ENCODE results near the gene TMEM178B.

Gene TMEM178B

GRCh38 chr7:141439164-141439563, 365.3 kb downstream of the TMEM178B start:
- Mint-ChIP-seq H3K27ac (no peak overlapping the region), H3K27me3 (ENCODE audit: low read depth) (no peaks in the 10 kb centered on the region), H3K4me3 (no peak overlapping the region), H3K9me3 (no peaks in the 10 kb centered on the region), H3K4me1 (no peaks in the 10 kb centered on the region), H3K36me3 (ENCODE audit: low read depth) (no peaks in the 10 kb centered on the region)
- TF ChIP-seq, protein P1, sequence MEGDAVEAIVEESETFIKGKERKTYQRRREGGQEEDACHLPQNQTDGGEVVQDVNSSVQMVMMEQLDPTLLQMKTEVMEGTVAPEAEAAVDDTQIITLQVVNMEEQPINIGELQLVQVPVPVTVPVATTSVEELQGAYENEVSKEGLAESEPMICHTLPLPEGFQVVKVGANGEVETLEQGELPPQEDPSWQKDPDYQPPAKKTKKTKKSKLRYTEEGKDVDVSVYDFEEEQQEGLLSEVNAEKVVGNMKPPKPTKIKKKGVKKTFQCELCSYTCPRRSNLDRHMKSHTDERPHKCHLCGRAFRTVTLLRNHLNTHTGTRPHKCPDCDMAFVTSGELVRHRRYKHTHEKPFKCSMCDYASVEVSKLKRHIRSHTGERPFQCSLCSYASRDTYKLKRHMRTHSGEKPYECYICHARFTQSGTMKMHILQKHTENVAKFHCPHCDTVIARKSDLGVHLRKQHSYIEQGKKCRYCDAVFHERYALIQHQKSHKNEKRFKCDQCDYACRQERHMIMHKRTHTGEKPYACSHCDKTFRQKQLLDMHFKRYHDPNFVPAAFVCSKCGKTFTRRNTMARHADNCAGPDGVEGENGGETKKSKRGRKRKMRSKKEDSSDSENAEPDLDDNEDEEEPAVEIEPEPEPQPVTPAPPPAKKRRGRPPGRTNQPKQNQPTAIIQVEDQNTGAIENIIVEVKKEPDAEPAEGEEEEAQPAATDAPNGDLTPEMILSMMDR (IDR thresholded peaks at IDR 0.05; ENCODE audit: unreplicated experiment in 3 of 3), result no peak

DNA sequence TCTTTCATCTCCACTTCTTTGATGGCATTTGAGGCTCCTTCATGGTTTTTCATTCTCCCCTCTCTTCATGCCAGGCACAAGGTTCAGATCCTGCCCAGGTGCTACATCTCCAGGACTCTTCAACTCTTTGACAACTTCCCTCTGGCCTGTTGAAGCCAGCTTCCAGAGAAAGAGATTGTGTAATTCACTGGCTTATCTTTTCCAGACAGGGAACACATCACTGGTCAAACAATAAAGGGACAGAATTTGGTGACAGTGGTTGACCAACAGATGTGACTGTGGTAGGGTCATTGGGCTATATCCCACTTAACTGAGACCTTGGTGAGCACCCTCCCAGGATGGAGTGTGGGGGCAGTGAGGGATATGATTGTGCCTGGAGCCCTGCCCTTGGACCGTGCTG, 365.9 kb downstream of the TMEM178B start:
- no peaks in the 10 kb centered on the region for H3K4me1 Mint-ChIP-seq
- no peaks in the 10 kb centered on the region for H3K36me3 Mint-ChIP-seq (ENCODE audit: low read depth)
- no peak overlapping the region for H3K4me3 Mint-ChIP-seq
- H3K9me3 Mint-ChIP-seq, result no peaks in the 10 kb centered on the region
- H3K27me3 Mint-ChIP-seq (ENCODE audit: low read depth), result no peaks in the 10 kb centered on the region
- H3K27ac Mint-ChIP-seq, result no peak overlapping the region
- TF ChIP-seq, protein P1 (IDR thresholded peaks at IDR 0.05; ENCODE audit: unreplicated experiment in 3 of 3), result no peak

DNA sequence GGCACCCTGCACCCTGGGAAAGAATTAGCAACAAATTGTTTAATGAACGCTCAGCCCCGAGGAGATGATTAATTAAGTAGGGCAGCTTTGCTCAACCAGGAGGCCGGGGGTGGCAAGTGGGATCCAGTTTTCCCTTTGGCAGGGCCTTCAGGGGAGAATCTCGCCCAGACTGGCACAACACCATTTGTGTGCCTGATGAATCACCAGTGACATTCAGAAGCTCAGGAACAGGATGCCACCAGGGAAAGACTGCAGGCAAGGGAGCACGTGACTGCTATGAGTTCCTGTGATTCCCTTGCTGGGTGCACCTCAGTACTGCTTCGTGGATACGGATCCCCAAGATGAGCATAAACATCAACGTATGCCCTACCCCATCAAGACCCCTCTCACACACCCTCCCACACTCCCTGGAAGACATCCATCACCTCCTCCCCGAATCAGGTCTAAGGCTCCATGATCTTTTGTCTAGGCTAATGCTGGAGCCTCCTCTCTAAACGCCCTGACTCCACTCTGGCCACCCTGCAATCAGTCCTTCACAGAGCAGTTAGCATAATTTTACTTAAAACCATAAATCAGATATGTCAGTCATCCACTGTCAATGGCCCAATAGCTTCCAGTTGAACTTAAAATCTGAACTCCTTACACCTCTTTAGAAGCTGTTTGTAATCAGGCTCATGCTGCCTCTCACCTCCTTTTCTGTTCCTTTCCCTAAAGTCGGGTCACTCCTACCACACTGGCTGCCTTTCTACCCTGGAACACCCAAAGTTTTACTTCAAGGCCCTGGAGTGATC, 368.2 kb downstream of the TMEM178B start:
- H3K4me1 Mint-ChIP-seq, result no peaks in the 10 kb centered on the region
- TF ChIP-seq, protein P1 (IDR thresholded peaks at IDR 0.05; ENCODE audit: unreplicated experiment in 3 of 3), result no peak
- no peaks in the 10 kb centered on the region for H3K9me3 Mint-ChIP-seq
- H3K27me3 Mint-ChIP-seq (ENCODE audit: low read depth), result peaks cover 4% of the 10 kb centered on the region
- H3K36me3 Mint-ChIP-seq (ENCODE audit: low read depth), result no peaks in the 10 kb centered on the region
- no peak overlapping the region for H3K27ac Mint-ChIP-seq
- H3K4me3 Mint-ChIP-seq, result no peak overlapping the region

DNA sequence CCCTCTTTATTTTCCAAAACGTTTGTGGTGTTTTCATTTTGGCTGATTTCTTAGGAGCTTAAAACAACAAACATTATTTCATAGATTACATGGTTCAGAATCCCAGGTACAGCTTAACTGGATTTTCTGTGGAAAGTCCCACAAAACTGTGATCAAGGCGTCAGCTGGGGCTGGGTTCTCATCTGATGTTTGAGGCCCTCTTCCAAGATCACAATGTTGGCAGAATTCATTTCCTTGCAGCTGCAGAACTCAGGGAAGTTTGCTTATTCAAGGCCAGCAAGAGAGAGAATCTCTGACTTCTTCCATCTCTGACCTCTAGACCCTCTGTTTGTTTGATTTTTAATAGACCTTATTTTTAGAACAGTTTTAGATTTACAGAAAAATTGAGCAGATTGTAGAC, 368.9 kb downstream of the TMEM178B start:
- no peaks in the 10 kb centered on the region for H3K9me3 Mint-ChIP-seq

DNA sequence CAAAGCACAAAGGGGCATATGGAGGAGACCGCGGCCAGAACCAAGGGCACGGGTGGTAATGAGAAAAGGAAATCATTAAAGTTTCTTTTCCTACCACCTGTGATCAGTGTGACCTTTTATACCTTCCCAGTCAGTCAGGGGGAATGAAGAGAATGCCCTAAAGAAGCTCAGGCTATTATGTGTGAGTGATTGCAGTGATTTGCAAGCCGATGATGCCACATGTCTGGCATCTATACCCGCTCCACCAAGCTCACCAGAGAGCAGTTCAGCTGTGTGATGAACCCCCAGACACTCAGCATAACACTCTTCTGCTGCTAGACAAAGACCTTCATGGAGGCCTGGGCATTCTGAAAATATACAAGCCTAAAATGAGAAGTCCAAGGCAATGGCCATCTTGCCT, 371.1 kb downstream of the TMEM178B start:
- TF ChIP-seq, protein P1 (IDR thresholded peaks at IDR 0.05; ENCODE audit: unreplicated experiment in 3 of 3), result no peak
- no peak overlapping the region for H3K27ac Mint-ChIP-seq

More for the DNA sequence above, 368.9 kb downstream of the TMEM178B start:
- no peak overlapping the region for H3K27ac Mint-ChIP-seq
- no peaks in the 10 kb centered on the region for H3K4me1 Mint-ChIP-seq
- TF ChIP-seq, protein P1 (IDR thresholded peaks at IDR 0.05; ENCODE audit: unreplicated experiment in 3 of 3), result no peak
- peaks cover 4% of the 10 kb centered on the region for H3K27me3 Mint-ChIP-seq (ENCODE audit: low read depth)
- H3K4me3 Mint-ChIP-seq, result no peak overlapping the region
- no peaks in the 10 kb centered on the region for H3K36me3 Mint-ChIP-seq (ENCODE audit: low read depth)

DNA sequence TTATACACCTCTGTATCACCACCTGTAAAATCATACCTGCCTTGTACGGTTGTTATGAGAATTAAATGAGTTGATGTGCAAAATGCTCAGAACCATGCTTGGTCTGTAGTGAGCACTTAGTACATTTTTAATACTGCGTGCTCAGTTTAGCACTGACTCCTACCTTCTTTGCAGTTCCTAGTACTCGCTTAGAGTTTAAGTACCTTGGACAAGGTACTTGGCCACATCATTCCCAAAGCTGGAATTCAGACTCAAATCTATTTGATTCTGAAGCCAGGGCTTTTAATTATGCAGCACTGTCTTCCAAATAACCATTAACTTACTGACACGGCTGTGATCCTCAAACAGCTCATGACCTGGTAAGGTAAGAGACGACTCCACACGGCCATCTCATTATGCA, 377.4 kb downstream of the TMEM178B start:
- H3K4me1 Mint-ChIP-seq, result no peaks in the 10 kb centered on the region
- H3K27ac Mint-ChIP-seq, result no peak overlapping the region
- peaks cover 3% of the 10 kb centered on the region for H3K27me3 Mint-ChIP-seq (ENCODE audit: low read depth)
- H3K4me3 Mint-ChIP-seq, result no peak overlapping the region
- H3K9me3 Mint-ChIP-seq, result no peaks in the 10 kb centered on the region
- TF ChIP-seq, protein P1 (IDR thresholded peaks at IDR 0.05; ENCODE audit: unreplicated experiment in 3 of 3), result no peak
- no peaks in the 10 kb centered on the region for H3K36me3 Mint-ChIP-seq (ENCODE audit: low read depth)

More for the DNA sequence above, 371.1 kb downstream of the TMEM178B start:
- Mint-ChIP-seq H3K4me3 (no peak overlapping the region), H3K36me3 (ENCODE audit: low read depth) (no peaks in the 10 kb centered on the region), H3K4me1 (no peaks in the 10 kb centered on the region), H3K27me3 (ENCODE audit: low read depth) (peaks cover 4% of the 10 kb centered on the region), H3K9me3 (no peaks in the 10 kb centered on the region)
